PFSK-1 (cell line): Measurements from ENCODE around the gene VPS8.

ENCODE experiments used
- FOXP2 ChIP-seq: optimal IDR thresholded peaks from 2 replicates; pipeline ENCODE3; 2011; ENCODE audit warnings: borderline replicate concordance, control low read depth, inconsistent platforms; ENCODE audit not compliant: insufficient read depth; ENCODE audit errors: extremely low read length, extremely low read depth
- POLR2AphosphoS5 ChIP-seq: IDR thresholded peaks from 2 replicates; pipeline ENCODE4 v1.6.1; 2012; ENCODE audit warnings: low read depth, mild to moderate bottlenecking, control low read depth, low read length, moderate library complexity
- REST ChIP-seq, 2 experiments: IDR thresholded peaks; 2 replicates each; pipeline versions ENCODE4 v1.6.1 to v1.8.0; 2011 to 2012; ENCODE audit warnings: low read depth in 2 of 2, low read length in 2 of 2, control low read depth in 1 of 2, inconsistent platforms in 1 of 2, mild to moderate bottlenecking in 1 of 2, moderate library complexity in 1 of 2; ENCODE audit not compliant: insufficient read depth in 1 of 2
- SIN3A ChIP-seq: IDR thresholded peaks from 2 replicates; pipeline ENCODE4 v1.6.1; 2012; ENCODE audit warnings: mild to moderate bottlenecking, low read length, moderate library complexity, borderline replicate concordance; ENCODE audit not compliant: insufficient read depth
- TAF1 ChIP-seq: IDR thresholded peaks from 2 replicates; pipeline ENCODE4 v1.6.1; 2012; ENCODE audit warnings: low read length, control low read depth, borderline replicate concordance; ENCODE audit not compliant: insufficient read depth

Gene VPS8

GRCh38 chr3:184771301-184772127 lies 40.5 kb upstream of the VPS8 start:
- TF ChIP-seq TAF1 (no peak), POLR2AphosphoS5 (no peak), FOXP2 (no peak), REST (IDR thresholded peaks at IDR 0.05; ENCODE audit: insufficient read depth in 1 of 2, low read depth in 2 of 2, low read length in 2 of 2) (no peak), SIN3A (no peak)

DNA sequence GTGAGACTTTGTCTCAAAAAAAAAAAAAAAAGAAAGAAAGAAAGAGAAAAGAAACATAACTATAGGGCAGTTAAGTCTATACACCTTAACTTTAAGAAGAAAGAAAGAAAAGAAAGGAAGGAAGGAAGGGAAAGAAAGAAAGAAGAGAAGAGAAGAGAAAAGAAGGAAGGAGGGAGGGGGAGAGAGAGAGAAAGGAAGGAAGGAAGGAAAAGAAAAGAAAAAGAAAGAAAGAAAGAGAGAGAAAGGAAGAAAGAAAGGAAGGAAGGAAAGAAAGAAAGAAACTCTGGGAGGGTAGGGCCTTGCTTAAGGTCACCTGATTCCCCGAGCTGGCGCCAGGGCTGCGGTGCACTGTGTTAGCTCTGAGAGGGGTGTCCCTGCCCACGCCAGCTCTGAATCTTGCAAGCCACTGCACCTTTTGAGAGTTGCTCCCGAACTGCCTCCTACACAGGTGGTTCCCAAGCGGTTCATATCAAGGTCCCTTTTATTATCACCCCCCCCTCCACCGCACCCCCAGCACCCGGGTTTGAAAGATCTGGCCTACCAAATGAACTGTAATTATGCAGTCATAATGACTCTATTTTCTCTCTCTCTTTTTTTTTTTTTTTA lies 39.2 kb upstream of the VPS8 start:
- no peak for TF ChIP-seq POLR2AphosphoS5
- no peak for TF ChIP-seq TAF1
- TF ChIP-seq SIN3A = no peak
- TF ChIP-seq FOXP2 = no peak
- TF ChIP-seq REST (IDR thresholded peaks at IDR 0.05; ENCODE audit: insufficient read depth in 1 of 2, low read depth in 2 of 2, low read length in 2 of 2) = no peak

DNA sequence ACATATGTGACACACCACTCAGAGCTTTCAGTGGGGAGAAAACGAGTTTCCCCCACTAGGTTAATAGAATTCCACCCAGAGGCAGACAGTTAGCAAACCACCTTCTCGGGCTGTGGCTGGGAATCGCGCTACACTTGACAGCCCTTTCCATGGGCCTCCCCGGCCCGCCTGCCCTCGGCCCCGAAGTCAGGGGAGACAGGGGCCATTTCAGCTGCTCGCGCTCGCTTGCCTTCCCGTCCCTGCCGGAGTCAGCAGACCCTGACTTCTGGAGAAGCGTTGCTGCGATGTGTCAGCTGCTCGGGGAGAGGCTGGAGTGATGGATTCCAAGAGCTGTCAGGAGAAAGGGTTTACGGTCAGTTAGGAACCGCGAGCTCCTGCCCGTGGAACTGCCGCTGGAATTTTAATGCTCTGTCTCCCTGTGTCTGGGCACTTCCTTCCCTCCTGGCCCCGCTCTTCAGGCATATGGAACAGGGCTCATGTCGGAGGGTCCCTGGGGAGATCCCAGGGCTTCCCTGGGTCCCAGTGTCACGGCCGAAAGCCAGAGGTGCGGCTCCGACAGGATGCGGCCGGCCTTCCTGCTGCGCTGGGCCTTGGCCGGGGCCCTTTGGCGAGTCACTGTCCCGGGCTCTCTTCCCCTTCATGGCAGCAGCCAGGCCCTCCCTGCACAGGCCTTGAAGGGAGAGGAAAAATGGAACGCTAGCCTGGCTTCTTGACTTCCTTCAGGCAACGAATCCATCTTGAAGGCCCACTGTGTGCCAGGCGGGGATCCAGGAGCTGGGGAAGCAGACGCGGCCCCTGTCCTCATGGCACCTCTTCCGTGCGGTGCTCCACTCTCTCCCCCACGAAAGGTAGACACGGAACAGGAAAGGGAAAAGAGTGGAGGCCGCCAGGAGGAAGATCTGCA lies 38.4 kb upstream of the VPS8 start:
- no peak for TF ChIP-seq REST (IDR thresholded peaks at IDR 0.05; ENCODE audit: insufficient read depth in 1 of 2, low read depth in 2 of 2, low read length in 2 of 2)
- TF ChIP-seq FOXP2 = no peak
- no peak for TF ChIP-seq POLR2AphosphoS5
- TF ChIP-seq SIN3A = no peak
- no peak for TF ChIP-seq TAF1

DNA sequence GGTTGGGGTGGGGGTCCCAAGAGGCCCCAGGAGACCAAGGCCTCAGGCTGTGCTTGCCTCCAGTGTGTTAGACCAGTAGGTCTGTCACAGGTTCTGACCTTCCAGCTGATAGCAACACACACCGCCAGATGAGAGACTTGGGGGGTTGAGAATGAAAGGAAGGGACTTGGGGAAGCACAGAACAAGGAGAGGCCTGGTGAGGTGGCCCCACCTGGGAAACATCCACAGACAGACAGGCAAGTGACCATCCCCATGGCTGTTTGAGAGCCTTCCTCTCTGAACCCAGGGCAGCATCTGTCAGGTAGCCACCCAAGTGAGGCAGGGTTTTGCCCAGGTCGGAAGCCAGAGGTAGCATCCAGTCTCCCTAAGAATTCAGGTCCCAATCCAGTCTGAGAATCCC lies 35.0 kb upstream of the VPS8 start:
- no peak for TF ChIP-seq FOXP2
- TF ChIP-seq POLR2AphosphoS5 = no peak
- no peak for TF ChIP-seq TAF1
- TF ChIP-seq SIN3A = no peak
- no peak for TF ChIP-seq REST (IDR thresholded peaks at IDR 0.05; ENCODE audit: insufficient read depth in 1 of 2, low read depth in 2 of 2, low read length in 2 of 2)
